H1 (cell line): ENCODE results near the gene GMPR. TPM values are rescaled to one million over a fixed set of nuclear protein-coding genes. Genes with fewer than 3 reads are reported as not detected.

Experiments
- ASH2L ChIP-seq: fragments of 200-600, 300-600 bp; sonication (generic); IDR thresholded peaks from one replicate; pipeline ENCODE4 v1.7.1; 2017; ENCODE audit warnings: low read length
- EZH2 ChIP-seq: fragments of 200-600 bp; sonication (generic); IDR thresholded peaks from 2 replicates; pipeline ENCODE4 v1.7.1; 2012; ENCODE audit warnings: low read depth, mild to moderate bottlenecking, moderate library complexity, low read length, inconsistent platforms; ENCODE audit not compliant: severe bottlenecking
- KDM5A ChIP-seq: fragments of 200-600 bp; IDR thresholded peaks from 2 replicates; pipeline ENCODE4 v1.7.1; 2012; ENCODE audit warnings: mild to moderate bottlenecking, low read length, inconsistent platforms, mixed read lengths
- RNF2 ChIP-seq: fragments of 200-900, 300-1000 bp; sonication (generic); IDR thresholded peaks from 2 replicates; pipeline ENCODE4 v1.7.1; 2016; ENCODE audit warnings: borderline replicate concordance, low read depth, mild to moderate bottlenecking, antibody characterized with exemption, low read length; ENCODE audit not compliant: poor library complexity, severe bottlenecking; ENCODE audit errors: missing control alignments
- SUZ12 ChIP-seq: fragments of 200-600 bp; sonication (generic); IDR thresholded peaks from 2 replicates; pipeline ENCODE4 v1.6.1; 2012; ENCODE audit warnings: mild to moderate bottlenecking, inconsistent platforms, low read length, moderate library complexity, mixed read lengths
- polyA plus RNA-seq, 7 experiments: library from polyadenylated mRNA; depleted of rRNA in 3 of 7; stranded (reverse) in 5 of 7; unstranded in 2 of 7; fragments of >200 nt in 5 of 7; fragments of 200-250 nt in 2 of 7; gene quantifications; 1 replicate in 5 of 7; 2 replicates in 1 of 7; 4 replicates in 1 of 7; pipeline versions ENCODE4 v1.2.1 to v1.2.3, GENCODE V29; 2011 to 2013; ENCODE audit warnings: missing spikeins in 2 of 7, mixed read lengths in 2 of 7
- total RNA-seq: library from RNA; stranded (reverse); fragmentation: NEBNext Ultra II Directional; extraction: Animal tissue kit (Norgen Biotek cat#: 25700); gene quantifications from 2 replicates; pipeline ENCODE4 v1.2.1, GENCODE V29; 2021

Gene GMPR
- total and polyA plus RNA-seq, 2 of the 8 experiments (the other 6 are each of a cell fraction or from before 2014, with no cell fraction given), result 0.99 to 1.2 TPM

DNA sequence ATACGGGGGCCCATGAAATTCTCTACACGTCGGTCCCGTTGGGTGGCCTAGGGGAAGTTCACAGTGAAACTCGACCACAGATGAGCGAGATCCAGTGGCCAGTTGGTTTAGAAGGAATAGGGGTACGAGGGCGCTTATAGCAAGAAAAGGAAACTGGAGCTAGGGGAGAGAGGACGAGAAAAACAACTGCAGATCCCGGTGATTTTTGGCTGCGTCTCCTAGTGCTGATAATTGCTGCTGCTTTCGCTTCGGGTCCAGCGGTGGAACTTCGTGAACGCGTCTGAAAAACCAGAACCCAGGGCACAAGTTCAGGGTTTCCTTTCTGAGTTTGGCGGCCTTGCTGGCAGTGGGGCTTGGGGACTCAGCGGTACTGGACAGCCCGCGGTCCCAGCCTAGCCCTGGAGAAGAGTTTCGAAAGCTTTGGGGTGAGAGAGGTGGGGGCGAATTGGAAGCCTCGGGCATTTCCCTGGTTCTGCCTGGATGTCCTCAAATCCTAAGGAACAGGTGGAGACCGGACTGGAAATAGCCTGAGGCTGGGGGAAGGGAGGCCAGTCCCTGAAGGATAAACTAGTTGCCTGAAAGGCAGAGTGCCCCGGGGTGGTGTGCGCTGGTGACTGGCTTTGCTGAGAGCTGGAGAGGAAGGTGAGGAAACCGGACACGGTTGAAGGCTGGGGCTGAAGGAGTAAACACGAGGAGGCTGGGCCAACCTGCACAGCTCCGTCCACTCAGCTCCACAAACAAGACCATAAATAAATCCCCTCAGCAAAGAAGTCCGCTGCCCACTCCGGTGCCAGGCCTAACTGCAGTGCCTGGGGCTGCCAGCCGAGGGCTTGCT lies 793 bp downstream of the GMPR start (continued):
- peak; percentile 81 for TF ChIP-seq SUZ12
- TF ChIP-seq RNF2, result peak; percentile 16
- TF ChIP-seq EZH2, result peak; percentile 81
- peak; percentile 40 for TF ChIP-seq ASH2L
- no peak for TF ChIP-seq KDM5A
